SK-N-SH (cell line): ENCODE data around the gene FERD3L.

Source experiments
- CTCF ChIP-seq: fragments of 200-600 bp; sonication (generic); IDR thresholded peaks from 2 replicates; pipeline ENCODE4 v1.6.1; 2017; ENCODE audit warnings: antibody characterized with exemption, mild to moderate bottlenecking, moderate library complexity
- EP300 ChIP-seq, 2 experiments: IDR thresholded peaks; 2 replicates each; pipeline versions ENCODE4 v1.4.0 to v1.6.1; 2012; ENCODE audit warnings: borderline replicate concordance in 1 of 2, low read depth in 1 of 2, low read length in 1 of 2
- EZH2phosphoT487 ChIP-seq: fragments of 200-600 bp; sonication (generic); IDR thresholded peaks from 2 replicates; pipeline ENCODE4 v1.6.1; 2017; ENCODE audit warnings: low read depth, mixed run types, mild to moderate bottlenecking, antibody characterized with exemption, moderate library complexity, borderline replicate concordance
- FOSL2 ChIP-seq: IDR thresholded peaks from 2 replicates; pipeline ENCODE4 v1.4.0; 2012; ENCODE audit warnings: low read depth, mild to moderate bottlenecking, moderate library complexity, borderline replicate concordance
- GATA2 ChIP-seq: sonication (generic); formaldehyde crosslinking; IDR thresholded peaks from 2 replicates; pipeline ENCODE4 v1.5.0; 2020; ENCODE audit warnings: mild to moderate bottlenecking, missing genetic modification reagents
- NFIC ChIP-seq: IDR thresholded peaks from 2 replicates; pipeline ENCODE4 v1.4.0; 2012; ENCODE audit warnings: borderline replicate concordance
- RAD21 ChIP-seq: IDR thresholded peaks from 2 replicates; pipeline ENCODE4 v1.6.1; 2012; ENCODE audit warnings: mild to moderate bottlenecking, low read length
- REST ChIP-seq: IDR thresholded peaks from 2 replicates; pipeline ENCODE4 v1.6.1; 2012; ENCODE audit warnings: mild to moderate bottlenecking, low read depth, low read length, moderate library complexity
- RFX5 ChIP-seq: IDR thresholded peaks from 2 replicates; pipeline ENCODE4 v1.6.1; 2012; ENCODE audit warnings: mild to moderate bottlenecking, improper control_type of control experiment, low read length
- SIN3A ChIP-seq: IDR thresholded peaks from 2 replicates; pipeline ENCODE4 v1.6.1; 2012; ENCODE audit warnings: low read depth, mild to moderate bottlenecking, low read length, moderate library complexity, borderline replicate concordance
- TAF1 ChIP-seq: IDR thresholded peaks from 2 replicates; pipeline ENCODE4 v1.6.1; 2012; ENCODE audit warnings: low read depth, mild to moderate bottlenecking, low read length, moderate library complexity, borderline replicate concordance
- USF2 ChIP-seq: fragments of 150-350 bp; IDR thresholded peaks from 2 replicates; pipeline ENCODE4 v1.6.1; 2017; ENCODE audit warnings: antibody characterized with exemption, low read length, low read depth, borderline replicate concordance
- YY1 ChIP-seq: IDR thresholded peaks from 2 replicates; pipeline ENCODE4 v1.4.0; 2012; ENCODE audit warnings: low read depth, mild to moderate bottlenecking
- ZBTB33 ChIP-seq: IDR thresholded peaks from 2 replicates; pipeline ENCODE4 v1.4.0; 2012; ENCODE audit warnings: low read depth, borderline replicate concordance

GRCh38 chr7:19161671-19162070 is 16.4 kb upstream of the FERD3L start:
- TF ChIP-seq USF2 = no peak
- no peak for TF ChIP-seq TAF1
- no peak for TF ChIP-seq REST
- TF ChIP-seq CTCF = no peak
- TF ChIP-seq EP300 (IDR thresholded peaks at IDR 0.05; ENCODE audit: borderline replicate concordance in 1 of 2, low read depth in 1 of 2, low read length in 1 of 2) = no peak
- no peak for TF ChIP-seq YY1
- TF ChIP-seq SIN3A = no peak
- no peak for TF ChIP-seq NFIC
- no peak for TF ChIP-seq RAD21
- no peak for TF ChIP-seq ZBTB33
- TF ChIP-seq RFX5 = no peak
- TF ChIP-seq GATA2 (CRISPR knock-in tag) = no peak
- TF ChIP-seq EZH2phosphoT487 = no peak
- TF ChIP-seq FOSL2 = no peak
